ENCODE data around the gene ABCC3. TPM values are rescaled to one million over a fixed set of nuclear protein-coding genes. Genes with fewer than 3 reads are reported as not detected.

The ABCC3 gene
- total and polyA plus RNA-seq, 2 of the 8 experiments (the other 6 are each of a cell fraction or from before 2014, with no cell fraction given): 0.35 to 0.37 TPM

GRCh38 chr17:50594892-50595291 lies 39.8 kb upstream of the ABCC3 start:
- Histone ChIP-seq H4K91ac (replicated peaks; ENCODE audit: insufficient read length, low read length) (no peak overlapping the region), H3K36me3 (ENCODE audit: control insufficient read depth in 2 of 4, insufficient read depth in 4 of 4, low read length in 3 of 4) (no peaks in the 10 kb centered on the region), H2BK5ac (ENCODE audit: low read depth, low read length) (no peak overlapping the region), H3K23me2 (ENCODE audit: low read depth, low read length) (no peaks in the 10 kb centered on the region), H2BK12ac (ENCODE audit: low read depth, low read length) (no peak overlapping the region; the same call in 1 of the 2 replicates), H3K9me3 (ENCODE audit: insufficient read depth in 2 of 2, low read depth in 1 of 2, low read length in 1 of 2) (no peaks in the 10 kb centered on the region), H3K4me3 (ENCODE audit: extremely low read depth in 1 of 4, insufficient read depth in 2 of 4, low read depth in 3 of 4, low read length in 4 of 4) (no peak overlapping the region), H2AFZ (ENCODE audit: low read length) (no peak overlapping the region), H3K18ac (ENCODE audit: extremely low read depth, low read length) (no peak overlapping the region), H3K9ac (replicated peaks in 1 of 4; ENCODE audit: extremely low read depth in 1 of 4, low read depth in 3 of 4, low read length in 3 of 4) (no peak overlapping the region), H3K4ac (replicated peaks; ENCODE audit: insufficient read length, low read depth, low read length) (no peak overlapping the region), H2BK20ac (ENCODE audit: low read length) (no peak overlapping the region), H3K4me2 (ENCODE audit: insufficient read depth in 1 of 2, low read depth in 2 of 2, low read length in 2 of 2) (no peak overlapping the region), H2AK5ac (ENCODE audit: low read depth, low read length) (no peak overlapping the region), H3K23ac (ENCODE audit: insufficient read length) (no peak overlapping the region), H2BK120ac (replicated peaks; ENCODE audit: low read depth, low read length) (no peak overlapping the region), H4K8ac (ENCODE audit: extremely low read depth, insufficient read depth, low read length) (no peak overlapping the region), H3K27ac (ENCODE audit: low read depth, low read length) (no peak overlapping the region), H3K14ac (ENCODE audit: insufficient read length) (no peak overlapping the region), H3K27me3 (replicated peaks in 1 of 4; ENCODE audit: control insufficient read depth in 3 of 4, extremely low read depth in 1 of 4, insufficient read depth in 3 of 4, low read length in 3 of 4) (no peaks in the 10 kb centered on the region; a peak in 1 of 7 replicates), H3K79me1 (ENCODE audit: low read depth, low read length) (no peaks in the 10 kb centered on the region), H3K4me1 (replicated peaks in 1 of 4; ENCODE audit: control insufficient read depth in 3 of 4, insufficient read depth in 4 of 4, low read length in 3 of 4) (peaks cover 0 to 12% (median 7%) of the 10 kb centered on the region in 4 experiments; a peak in 6 of 7 replicates), H3K79me2 (ENCODE audit: control insufficient read depth in 1 of 2, insufficient read depth in 2 of 2, low read length in 2 of 2) (no peaks in the 10 kb centered on the region), H4K20me1 (replicated peaks in 1 of 2; ENCODE audit: control insufficient read depth in 1 of 2, insufficient read depth in 2 of 2, low read length in 2 of 2) (peaks cover 2 to 3% of the 10 kb centered on the region in 2 experiments), H4K5ac (ENCODE audit: insufficient read length, low read depth, low read length) (no peak overlapping the region), H3K56ac (replicated peaks; ENCODE audit: insufficient read length, low read depth, low read length) (no peak overlapping the region), H2BK15ac (ENCODE audit: low read length) (peak overlapping the region; percentile 76; the same call in 1 of the 2 replicates)
- no peak for TF ChIP-seq SRF (IDR thresholded peaks at IDR 0.05; ENCODE audit: low read depth, low read length)
- no peak for TF ChIP-seq TAF1 (IDR thresholded peaks at IDR 0.05; ENCODE audit: low read depth, low read length)
- TF ChIP-seq, protein P1, sequence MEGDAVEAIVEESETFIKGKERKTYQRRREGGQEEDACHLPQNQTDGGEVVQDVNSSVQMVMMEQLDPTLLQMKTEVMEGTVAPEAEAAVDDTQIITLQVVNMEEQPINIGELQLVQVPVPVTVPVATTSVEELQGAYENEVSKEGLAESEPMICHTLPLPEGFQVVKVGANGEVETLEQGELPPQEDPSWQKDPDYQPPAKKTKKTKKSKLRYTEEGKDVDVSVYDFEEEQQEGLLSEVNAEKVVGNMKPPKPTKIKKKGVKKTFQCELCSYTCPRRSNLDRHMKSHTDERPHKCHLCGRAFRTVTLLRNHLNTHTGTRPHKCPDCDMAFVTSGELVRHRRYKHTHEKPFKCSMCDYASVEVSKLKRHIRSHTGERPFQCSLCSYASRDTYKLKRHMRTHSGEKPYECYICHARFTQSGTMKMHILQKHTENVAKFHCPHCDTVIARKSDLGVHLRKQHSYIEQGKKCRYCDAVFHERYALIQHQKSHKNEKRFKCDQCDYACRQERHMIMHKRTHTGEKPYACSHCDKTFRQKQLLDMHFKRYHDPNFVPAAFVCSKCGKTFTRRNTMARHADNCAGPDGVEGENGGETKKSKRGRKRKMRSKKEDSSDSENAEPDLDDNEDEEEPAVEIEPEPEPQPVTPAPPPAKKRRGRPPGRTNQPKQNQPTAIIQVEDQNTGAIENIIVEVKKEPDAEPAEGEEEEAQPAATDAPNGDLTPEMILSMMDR (IDR thresholded peaks at IDR 0.05; ENCODE audit: control extremely low read depth in 1 of 3, insufficient read depth in 1 of 3, low read depth in 1 of 3, low read length in 3 of 3): no peak
- TF ChIP-seq ATF2 (IDR thresholded peaks at IDR 0.05; ENCODE audit: low read length): no peak
- no peak for TF ChIP-seq YY1 (IDR thresholded peaks at IDR 0.05; ENCODE audit: low read depth, low read length)
- no peak for TF ChIP-seq KDM4A (IDR thresholded peaks at IDR 0.05; ENCODE audit: low read depth, low read length, severe bottlenecking)
- no peak for TF ChIP-seq SP4 (IDR thresholded peaks at IDR 0.05; ENCODE audit: low read length)
- TF ChIP-seq SP1 (IDR thresholded peaks at IDR 0.05; ENCODE audit: low read depth, low read length): no peak
- TF ChIP-seq CREB1 (IDR thresholded peaks at IDR 0.05): no peak
- no peak for TF ChIP-seq PHF8 (conservative IDR thresholded peaks at IDR 0.05; ENCODE audit: low read depth, low read length)
- no peak for TF ChIP-seq POLR2A (IDR thresholded peaks at IDR 0.05; ENCODE audit: control extremely low read depth in 1 of 2, low read depth in 2 of 2, low read length in 2 of 2)
- WGBS, 2 experiments (ENCODE audit: extremely low coverage in 1 of 2, insufficient coverage in 1 of 2, insufficient read length in 1 of 2, insufficient replicate concordance in 2 of 2, low coverage in 1 of 2, low lambda C conversion rate in 2 of 2, missing lambda C conversion rate in 1 of 2): 93% methylated on average over 21 of the region's 21 CpGs; no CpG with 5 or more reads in 1 of the 2 experiments
- POLR2A ChIA-PET (ENCODE audit: partially characterized antibody): no interaction called here
- no peak for FAIRE-seq
- no peak for DNase-seq (ENCODE audit: low read depth in 1 of 2, low spot score in 2 of 2)
- CTCF ChIA-PET (ENCODE audit: partially characterized antibody): interaction anchor here (1.2 to 6.4 kb wide), 7 partner anchors 10 to 50 kb away, joined by 3 to 49 read pairs (median 6); no protein-coding TSS in a partner anchor

Measured in H1 (cell line).